H1 (cell line): Measurements from ENCODE around the gene MRTFA. TPM values are rescaled to one million over a fixed set of nuclear protein-coding genes. Genes with fewer than 3 reads are reported as not detected.

Experiments
- JUND ChIP-seq: IDR thresholded peaks from 2 replicates; pipeline ENCODE4 v1.6.1; 2011; ENCODE audit warnings: mild to moderate bottlenecking, improper control_type of control experiment, low read length
- KDM1A ChIP-seq: fragments of 200-600, 300-600 bp; sonication (generic); IDR thresholded peaks from 2 replicates; pipeline ENCODE4 v1.7.1; 2016; ENCODE audit warnings: mild to moderate bottlenecking, low read length, borderline replicate concordance
- RBBP5 ChIP-seq: IDR thresholded peaks from 2 replicates; pipeline ENCODE4 v1.7.1; 2012; ENCODE audit warnings: low read depth, mild to moderate bottlenecking, inconsistent platforms, low read length, moderate library complexity, borderline replicate concordance
- polyA plus RNA-seq, 7 experiments: library from polyadenylated mRNA; depleted of rRNA in 3 of 7; stranded (reverse) in 5 of 7; unstranded in 2 of 7; fragments of >200 nt in 5 of 7; fragments of 200-250 nt in 2 of 7; gene quantifications; 1 replicate in 5 of 7; 2 replicates in 1 of 7; 4 replicates in 1 of 7; pipeline versions ENCODE4 v1.2.1 to v1.2.3, GENCODE V29; 2011 to 2013; ENCODE audit warnings: missing spikeins in 2 of 7, mixed read lengths in 2 of 7
- total RNA-seq: library from RNA; stranded (reverse); fragmentation: NEBNext Ultra II Directional; extraction: Animal tissue kit (Norgen Biotek cat#: 25700); gene quantifications from 2 replicates; pipeline ENCODE4 v1.2.1, GENCODE V29; 2021
- TF ChIP-seq, protein P1 (sequence below): IDR thresholded peaks from 2 replicates; pipeline ENCODE4 v1.6.1; 2012; ENCODE audit warnings: inconsistent platforms

MRTFA gene
- total and polyA plus RNA-seq, 2 of the 8 experiments (the other 6 are each of a cell fraction or from before 2014, with no cell fraction given): 5.4 to 37.9 TPM

DNA sequence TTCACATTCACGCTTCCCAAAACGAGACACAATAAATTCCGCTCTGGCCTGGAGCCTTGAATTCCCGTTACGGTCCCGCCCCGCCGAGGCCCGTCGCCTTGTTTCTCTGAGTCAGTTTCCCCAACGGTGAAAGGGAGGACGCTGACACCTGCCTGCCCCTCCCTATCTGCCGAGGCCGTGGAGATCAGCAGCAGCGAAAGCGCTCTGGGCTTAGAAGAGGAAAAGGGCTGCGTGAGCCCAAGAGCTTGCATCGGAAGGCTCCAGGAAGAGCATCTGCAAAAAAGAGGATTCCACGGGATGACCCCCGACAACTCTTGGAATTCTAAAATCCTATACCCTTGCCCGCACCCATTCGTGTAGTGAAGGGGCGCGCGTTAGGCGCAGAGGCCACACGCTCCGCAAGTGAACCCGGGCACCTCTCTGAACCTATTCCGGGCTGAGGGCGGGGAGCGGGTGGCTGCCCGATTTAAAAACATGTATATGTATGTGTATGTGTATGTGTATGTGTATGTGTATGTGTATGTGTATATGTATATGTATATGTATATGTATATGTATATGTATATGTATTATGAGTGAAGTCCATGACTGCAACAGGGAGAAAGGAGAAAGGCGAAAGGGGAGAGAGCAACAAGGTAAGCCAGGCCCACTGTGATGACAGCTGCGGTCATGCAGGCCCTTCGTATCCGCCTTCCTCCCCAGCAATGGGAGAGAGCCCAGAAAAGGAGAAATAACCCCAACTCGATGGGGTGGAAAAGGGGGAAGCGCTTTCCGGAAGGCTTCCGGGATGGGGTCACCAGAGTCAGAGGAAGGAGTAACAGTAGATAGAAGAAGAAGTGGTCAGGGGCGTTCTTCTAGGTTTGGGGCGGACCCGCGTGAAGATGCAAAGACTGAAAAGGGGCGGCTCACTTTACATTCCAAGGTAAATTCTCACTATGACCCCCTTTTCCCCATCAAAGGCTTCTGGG lies 948 bp upstream of the MRTFA start (continued):
- no peak for TF ChIP-seq KDM1A
- TF ChIP-seq JUND: no peak
- TF ChIP-seq, protein P1, sequence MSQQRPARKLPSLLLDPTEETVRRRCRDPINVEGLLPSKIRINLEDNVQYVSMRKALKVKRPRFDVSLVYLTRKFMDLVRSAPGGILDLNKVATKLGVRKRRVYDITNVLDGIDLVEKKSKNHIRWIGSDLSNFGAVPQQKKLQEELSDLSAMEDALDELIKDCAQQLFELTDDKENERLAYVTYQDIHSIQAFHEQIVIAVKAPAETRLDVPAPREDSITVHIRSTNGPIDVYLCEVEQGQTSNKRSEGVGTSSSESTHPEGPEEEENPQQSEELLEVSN: peak; percentile 12; the same call in 1 of the 2 replicates
- no peak for TF ChIP-seq RBBP5
